ENCODE results near the gene ADAMTS9. TPM values are rescaled to one million over a fixed set of nuclear protein-coding genes. Genes with fewer than 3 reads are reported as not detected.

ADAMTS9 gene
- total RNA-seq, 4 donors from 2014 or later: 136 to 1,116 (median 230) TPM

DNA sequence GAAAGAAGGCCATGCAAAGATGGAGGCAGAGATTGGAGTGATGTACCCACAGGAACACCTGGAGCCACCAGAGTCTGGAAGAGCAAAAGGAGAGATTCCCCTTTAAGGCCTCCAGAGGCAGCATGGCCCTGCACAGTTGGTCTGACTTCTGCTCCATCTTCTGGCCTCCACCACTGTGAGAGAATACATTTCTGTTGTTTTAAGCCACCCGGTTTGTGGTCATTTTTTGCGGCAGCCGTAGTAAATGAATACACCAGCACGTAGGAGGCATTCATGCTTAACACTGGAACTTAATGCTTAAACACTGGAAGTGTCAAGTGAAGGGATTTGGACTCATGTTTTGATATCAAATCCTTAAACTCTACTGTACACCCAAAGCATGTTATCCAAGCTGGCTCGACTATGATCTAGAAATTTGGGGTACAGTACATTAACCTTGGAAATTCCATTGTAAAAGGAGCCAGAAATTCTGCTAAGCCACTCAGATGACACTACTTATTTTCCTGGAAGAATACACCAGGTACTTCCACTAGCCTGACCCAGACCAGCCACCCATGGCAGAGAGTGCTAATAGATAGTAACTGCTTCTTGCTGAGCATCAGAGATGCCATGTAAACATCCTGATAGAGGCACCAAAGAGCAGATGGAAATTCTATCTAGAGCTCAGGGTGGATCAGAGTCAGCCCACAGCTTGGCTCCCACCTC, 190.9 kb downstream of the ADAMTS9 start:
- TF ChIP-seq, protein P1, sequence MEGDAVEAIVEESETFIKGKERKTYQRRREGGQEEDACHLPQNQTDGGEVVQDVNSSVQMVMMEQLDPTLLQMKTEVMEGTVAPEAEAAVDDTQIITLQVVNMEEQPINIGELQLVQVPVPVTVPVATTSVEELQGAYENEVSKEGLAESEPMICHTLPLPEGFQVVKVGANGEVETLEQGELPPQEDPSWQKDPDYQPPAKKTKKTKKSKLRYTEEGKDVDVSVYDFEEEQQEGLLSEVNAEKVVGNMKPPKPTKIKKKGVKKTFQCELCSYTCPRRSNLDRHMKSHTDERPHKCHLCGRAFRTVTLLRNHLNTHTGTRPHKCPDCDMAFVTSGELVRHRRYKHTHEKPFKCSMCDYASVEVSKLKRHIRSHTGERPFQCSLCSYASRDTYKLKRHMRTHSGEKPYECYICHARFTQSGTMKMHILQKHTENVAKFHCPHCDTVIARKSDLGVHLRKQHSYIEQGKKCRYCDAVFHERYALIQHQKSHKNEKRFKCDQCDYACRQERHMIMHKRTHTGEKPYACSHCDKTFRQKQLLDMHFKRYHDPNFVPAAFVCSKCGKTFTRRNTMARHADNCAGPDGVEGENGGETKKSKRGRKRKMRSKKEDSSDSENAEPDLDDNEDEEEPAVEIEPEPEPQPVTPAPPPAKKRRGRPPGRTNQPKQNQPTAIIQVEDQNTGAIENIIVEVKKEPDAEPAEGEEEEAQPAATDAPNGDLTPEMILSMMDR (IDR thresholded peaks at IDR 0.05): no peak
- ATAC-seq (ENCODE audit: low FRiP score): no peak
- DNase-seq (ENCODE audit: low spot score): no peak

DNA sequence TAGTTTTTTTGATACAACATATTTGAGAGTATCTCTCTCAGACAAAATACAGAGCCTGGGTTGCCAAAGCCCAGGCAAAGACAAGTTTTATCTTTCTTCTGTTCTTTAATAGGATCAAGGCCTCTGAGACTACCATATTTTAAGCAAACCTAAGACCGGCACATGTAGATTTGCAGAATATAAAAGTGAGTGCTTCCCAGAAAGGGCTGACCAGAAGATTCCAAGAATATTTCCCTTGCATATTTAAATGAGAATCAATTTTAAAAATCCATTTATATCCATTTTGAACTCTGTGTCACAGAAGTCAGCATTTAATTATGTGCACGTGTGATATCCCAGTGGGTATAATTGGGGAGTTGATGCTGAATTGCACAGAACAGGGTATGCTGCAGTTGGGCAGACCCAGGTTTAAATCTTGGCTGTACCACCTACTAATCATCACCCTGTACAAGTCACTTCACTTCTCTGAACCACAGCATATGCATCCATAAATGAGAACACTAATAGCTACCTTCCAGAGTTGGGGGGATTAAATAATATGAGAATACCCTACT, 191.9 kb downstream of the ADAMTS9 start:
- no peak for ATAC-seq (ENCODE audit: low FRiP score)
- TF ChIP-seq, protein P1 (IDR thresholded peaks at IDR 0.05): no peak

DNA sequence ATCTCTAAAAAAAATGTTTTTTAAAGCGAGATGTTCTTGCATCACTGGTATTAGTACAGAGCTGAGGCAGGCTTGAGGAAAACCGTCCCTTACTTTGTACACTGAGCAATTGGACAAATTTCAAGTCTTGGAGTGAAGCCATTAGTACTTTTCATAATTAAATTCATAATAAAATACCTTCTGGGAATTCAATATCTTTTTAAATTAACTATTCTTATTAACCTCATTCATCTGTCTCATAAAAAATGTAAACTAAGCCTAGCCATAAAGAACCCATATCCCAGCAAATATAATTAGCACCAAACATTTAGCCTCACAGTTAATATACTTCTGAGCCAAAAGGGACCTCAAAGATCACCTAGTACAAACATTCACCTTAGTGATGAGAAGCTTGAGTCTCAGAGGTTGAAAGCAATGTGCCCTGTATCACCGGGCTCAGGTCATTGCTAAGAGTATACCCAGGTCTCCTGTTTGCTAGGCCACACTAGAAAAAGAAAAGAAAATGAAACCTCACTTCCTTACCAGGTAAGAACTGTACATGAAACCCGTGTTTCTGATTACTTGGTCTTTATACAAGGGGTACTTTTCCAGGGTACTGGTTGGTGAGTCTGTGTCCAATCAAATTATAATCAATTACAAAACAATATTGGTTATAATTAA, 192.5 kb downstream of the ADAMTS9 start:
- ATAC-seq (ENCODE audit: low FRiP score) (no peak), DNase-seq (ENCODE audit: low spot score) (no peak)
- TF ChIP-seq, protein P1 (IDR thresholded peaks at IDR 0.05): no peak

More for the DNA sequence above, 191.9 kb downstream of the ADAMTS9 start:
- no peak for DNase-seq (ENCODE audit: low spot score)

DNA sequence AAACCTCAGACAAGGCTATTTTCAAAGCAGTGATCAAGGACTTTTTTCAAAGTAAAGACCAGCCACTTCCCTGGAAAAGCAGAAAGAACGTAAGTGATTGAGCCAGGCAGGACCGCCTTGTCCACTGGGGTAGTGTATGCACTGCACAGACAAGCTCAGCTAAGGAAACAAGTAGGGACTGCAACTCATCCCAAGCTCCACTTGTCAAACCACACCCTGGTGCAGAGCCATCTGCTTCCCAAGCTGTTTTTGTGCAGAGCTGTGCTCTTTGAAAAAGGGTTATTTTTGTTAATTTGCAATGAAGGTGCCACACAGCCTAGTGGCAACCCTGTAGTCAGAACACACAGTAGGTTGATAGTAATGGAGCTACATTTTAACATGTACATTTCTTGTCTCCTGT, 193.3 kb downstream of the ADAMTS9 start:
- no peak for ATAC-seq (ENCODE audit: low FRiP score)
- TF ChIP-seq, protein P1 (IDR thresholded peaks at IDR 0.05): no peak
- no peak for DNase-seq (ENCODE audit: low spot score)

DNA sequence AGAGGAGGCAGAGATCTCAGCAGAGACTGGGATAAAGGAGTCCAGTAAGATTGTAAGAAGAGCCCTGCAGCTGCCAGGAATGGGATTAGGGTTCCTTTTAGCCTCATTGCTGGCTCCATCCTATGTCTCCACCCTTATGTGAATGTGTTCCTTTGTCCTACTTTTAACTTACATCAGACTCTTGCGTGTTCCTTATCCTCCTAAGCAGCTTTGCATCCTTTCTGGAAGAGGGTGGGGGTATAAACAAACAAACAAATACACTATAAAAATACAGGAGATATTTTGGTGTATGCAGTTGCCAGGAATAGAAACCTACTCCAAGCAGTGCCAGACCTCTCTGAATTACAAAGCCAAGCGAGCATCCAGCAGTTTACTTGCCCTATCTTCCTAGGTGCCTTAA, 194.7 kb downstream of the ADAMTS9 start:
- DNase-seq (ENCODE audit: low spot score) (no peak), ATAC-seq (ENCODE audit: low FRiP score) (no peak)
- TF ChIP-seq, protein P1 (IDR thresholded peaks at IDR 0.05): no peak

DNA sequence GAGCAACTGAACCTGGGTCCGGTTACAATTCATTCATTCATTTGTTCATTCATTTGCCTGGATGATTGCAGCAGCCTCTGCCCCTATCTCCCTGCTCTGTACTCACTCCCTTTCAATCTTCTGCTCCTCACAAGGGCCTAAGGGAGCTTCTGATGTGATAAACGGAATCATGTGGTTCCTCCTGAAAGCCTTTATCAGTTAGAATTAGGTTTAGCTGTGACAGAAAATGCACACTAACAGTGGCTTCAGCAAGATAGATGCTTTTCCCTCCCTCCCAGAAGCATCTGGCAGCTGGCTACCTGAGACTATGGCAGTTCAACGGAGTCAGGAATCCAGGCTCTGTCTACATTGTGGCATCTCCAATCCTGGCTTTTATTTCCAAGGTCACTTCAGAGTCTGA, 196.0 kb downstream of the ADAMTS9 start:
- DNase-seq (ENCODE audit: low spot score): no peak
- no peak for ATAC-seq (ENCODE audit: low FRiP score)
- TF ChIP-seq, protein P1 (IDR thresholded peaks at IDR 0.05): no peak
